ENCODE measurements around the gene ZGRF1. TPM values are rescaled to one million over a fixed set of nuclear protein-coding genes. Genes with fewer than 3 reads are reported as not detected.
"Not testable (repeated sequence)": the region's sequence is repeated elsewhere in the genome, so short reads cannot be mapped to it uniquely, and the experiment has no call there.

The ZGRF1 gene
- total RNA-seq, 2 donors from 2014 or later = 52.5 to 58.1 TPM

DNA sequence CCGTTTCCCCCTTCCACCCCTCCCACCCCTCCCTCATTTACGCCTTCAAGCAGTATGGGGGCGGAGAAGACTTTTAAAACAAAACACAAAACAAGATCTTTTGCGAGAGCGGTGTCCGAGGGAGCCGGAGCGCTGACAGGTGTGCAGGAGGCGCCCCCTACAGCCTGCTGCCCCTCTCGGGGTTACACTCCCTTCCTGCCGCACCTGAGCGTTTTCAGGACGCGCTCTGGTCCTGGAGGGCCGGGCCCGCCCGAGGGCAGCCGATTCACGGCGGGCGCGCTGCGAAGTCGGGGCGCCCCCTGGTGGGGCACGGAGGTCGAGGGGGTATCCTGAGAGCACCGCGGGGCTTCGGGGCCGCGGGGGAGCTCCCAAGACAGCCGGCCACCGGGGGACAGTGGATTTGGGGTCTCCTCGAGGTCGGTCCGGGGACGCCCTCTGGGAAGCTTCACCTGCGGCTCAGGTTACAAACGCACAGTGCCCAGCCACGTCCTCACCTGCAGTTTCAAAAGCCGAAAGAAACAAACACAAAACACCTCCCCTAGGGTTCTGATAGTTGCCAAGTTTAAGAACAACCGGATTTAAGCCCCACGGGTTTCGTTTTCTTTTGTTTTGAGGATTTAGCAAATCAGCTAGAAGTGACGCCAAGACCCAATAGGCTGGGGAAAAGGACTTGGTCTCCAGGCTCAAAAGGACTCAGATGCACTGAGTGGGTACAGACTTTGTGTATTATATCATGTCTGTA, 112.8 kb downstream of the ZGRF1 start:
- Mint-ChIP-seq H3K9me3 (no peaks in the 10 kb centered on the region), H3K27me3 (ENCODE audit: low read depth) (peaks cover 71% of the 10 kb centered on the region), H3K27ac (no peak overlapping the region), H3K4me1 (ENCODE audit: low read depth) (peaks cover 43% of the 10 kb centered on the region), H3K4me3 (peak overlapping the region; percentile 81 to 97), H3K36me3 (ENCODE audit: insufficient read depth in 2 of 2) (peaks cover 0 to 2% of the 10 kb centered on the region in 2 donors)
- peak; percentile 95 to 96 for ATAC-seq (replicated peaks in 1 of 2)
- peak; percentile 90 to 92 for DNase-seq

DNA sequence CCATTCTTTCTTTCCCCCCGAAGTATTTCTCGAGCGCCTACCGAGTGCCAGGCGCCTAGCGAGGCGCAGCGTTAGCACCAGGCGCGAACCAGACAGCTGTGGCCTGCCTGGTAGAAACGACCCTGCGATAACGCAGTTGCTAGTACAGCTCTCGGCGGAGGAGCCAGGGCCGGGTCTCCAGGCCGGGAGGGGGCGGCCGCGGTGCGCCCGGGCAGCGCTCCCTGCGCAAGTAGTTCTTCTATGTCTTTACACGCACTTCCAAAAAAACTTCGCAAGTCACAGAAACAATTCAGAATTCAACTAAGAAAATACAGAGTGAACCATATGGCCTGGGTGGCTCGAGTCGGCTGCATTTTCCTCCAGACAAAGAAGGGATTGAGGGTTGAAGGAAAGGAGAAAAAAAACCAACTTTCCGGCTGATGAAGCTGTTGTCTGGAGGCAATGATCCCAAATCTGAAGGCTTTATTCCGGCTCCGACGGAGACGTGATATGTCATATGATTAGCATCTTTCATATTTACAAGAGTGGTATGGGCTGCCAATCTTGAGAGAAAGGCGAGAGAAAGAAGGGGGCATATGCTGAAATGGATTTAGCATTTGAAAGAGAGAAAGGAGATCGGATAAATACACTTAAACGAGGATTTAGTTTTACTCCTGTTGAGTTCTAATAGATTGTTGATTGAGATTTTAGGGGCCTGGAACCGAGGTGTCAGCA, 113.5 kb downstream of the ZGRF1 start:
- Mint-ChIP-seq H3K27me3 (ENCODE audit: low read depth) (peaks cover 78% of the 10 kb centered on the region), H3K27ac (peak overlapping the region; percentile 6), H3K4me1 (ENCODE audit: low read depth) (peaks cover 48% of the 10 kb centered on the region), H3K36me3 (ENCODE audit: insufficient read depth in 2 of 2) (peaks cover 0 to 2% of the 10 kb centered on the region in 2 donors), H3K9me3 (no peaks in the 10 kb centered on the region), H3K4me3 (peak overlapping the region; percentile 81 to 97)
- ATAC-seq (replicated peaks in 1 of 2) (peak; percentile 63 to 67), DNase-seq (peak; percentile 70 to 76)

DNA sequence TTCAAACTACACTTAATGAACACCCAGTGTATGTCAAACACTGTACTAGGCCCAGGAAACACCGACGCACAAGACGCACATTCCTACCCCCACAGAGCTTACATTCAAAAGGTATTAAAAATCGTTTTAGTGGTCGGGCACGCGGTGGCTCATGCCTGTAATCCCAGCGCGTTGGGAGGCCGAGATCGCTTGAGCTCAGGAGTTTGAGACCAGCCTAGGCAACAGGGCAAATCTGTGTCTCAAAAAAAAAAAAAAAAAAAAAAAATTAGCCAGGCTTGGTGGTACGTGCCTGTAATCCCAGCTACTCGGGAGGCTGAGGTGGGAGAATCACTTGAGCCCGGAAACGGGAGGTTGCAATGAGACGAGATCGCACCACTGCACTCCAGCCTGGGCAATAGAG, 114.3 kb downstream of the ZGRF1 start:
- not testable (repeated sequence) for H3K9me3 Mint-ChIP-seq; H3K36me3 Mint-ChIP-seq (ENCODE audit: insufficient read depth in 2 of 2); ATAC-seq (replicated peaks in 1 of 2); H3K27ac Mint-ChIP-seq; DNase-seq
- Mint-ChIP-seq H3K4me1 (ENCODE audit: low read depth) (peaks cover 55% of the 10 kb centered on the region), H3K4me3 (peak overlapping the region; percentile 81 to 97), H3K27me3 (ENCODE audit: low read depth) (peaks cover 81% of the 10 kb centered on the region)

DNA sequence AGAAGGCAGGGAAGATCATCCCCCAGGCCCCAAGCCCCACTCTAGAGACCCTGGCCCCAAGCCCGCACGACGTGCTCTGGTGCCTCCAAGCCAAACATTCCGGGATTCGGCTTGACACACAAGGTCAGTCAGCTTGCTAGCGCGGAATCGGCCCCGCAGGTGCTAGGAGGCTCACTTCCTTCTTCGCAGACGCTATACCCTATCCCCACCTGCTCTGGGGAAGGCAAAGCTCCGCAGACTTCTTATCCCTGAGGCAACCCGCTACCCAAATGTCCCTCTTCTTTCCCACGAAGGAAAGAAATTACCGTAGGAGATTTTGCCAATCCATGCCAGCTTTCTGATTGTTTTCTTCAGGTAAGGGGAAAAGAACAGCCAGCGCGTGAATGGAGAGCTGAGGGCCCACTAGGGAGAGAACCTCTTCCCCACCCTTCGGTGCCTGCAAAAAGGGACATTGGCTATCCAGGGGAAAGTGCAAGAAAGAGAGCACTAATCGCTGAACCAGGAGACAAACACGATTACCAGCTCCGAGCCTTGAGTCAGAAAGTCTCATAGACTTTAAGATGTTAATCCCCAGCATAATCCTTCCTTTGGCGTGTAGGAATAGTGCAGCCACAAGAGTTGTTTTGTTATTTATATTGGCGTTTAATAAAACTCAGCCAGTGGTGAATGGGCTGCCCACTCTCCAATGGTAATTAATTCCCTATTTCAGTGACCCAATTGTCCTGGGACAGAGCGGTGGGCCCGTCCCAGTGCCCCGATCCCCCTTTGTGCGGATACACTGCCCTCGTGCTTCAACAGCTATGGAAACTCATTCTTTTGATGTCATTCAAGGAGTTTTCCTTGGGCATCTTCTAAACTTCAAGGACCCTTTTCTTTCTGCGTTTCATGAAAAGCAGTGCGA, 115.3 kb downstream of the ZGRF1 start:
- ATAC-seq (replicated peaks in 1 of 2) (no peak), DNase-seq (peak in 1 of 2 donors; percentile 19)
- Mint-ChIP-seq H3K27me3 (ENCODE audit: low read depth) (peaks cover 91% of the 10 kb centered on the region), H3K4me1 (ENCODE audit: low read depth) (peaks cover 66% of the 10 kb centered on the region), H3K36me3 (ENCODE audit: insufficient read depth in 2 of 2) (peaks cover 0 to 2% of the 10 kb centered on the region in 2 donors), H3K9me3 (no peaks in the 10 kb centered on the region), H3K27ac (no peak overlapping the region), H3K4me3 (peak overlapping the region; percentile 70 to 81)

DNA sequence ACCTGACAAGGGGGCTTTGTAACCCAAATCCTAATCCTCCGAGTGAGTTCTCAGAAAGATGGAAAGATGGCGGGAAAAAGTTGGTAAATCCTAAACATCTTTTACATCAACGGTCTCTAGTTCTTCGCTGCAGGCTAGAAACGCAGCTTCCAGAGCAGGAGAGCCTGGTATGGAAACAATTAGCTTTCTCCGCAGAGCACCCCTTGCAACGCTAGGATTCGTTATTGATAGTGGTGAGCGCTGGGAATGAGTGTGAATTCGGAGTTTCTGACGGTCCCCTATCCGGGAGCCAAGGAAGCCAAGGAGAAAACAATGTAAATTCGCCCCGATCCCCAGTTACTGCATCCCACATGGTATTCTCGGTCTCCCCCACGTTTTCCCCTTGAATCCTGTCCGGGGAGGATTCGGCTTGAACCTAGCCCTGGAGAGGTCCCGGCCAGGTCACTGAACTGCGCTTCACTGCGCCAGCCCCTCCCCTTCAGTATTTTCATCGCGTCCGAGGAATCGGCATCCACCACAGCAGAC, 116.0 kb downstream of the ZGRF1 start:
- Mint-ChIP-seq H3K27ac (no peak overlapping the region), H3K4me1 (ENCODE audit: low read depth) (peaks cover 73% of the 10 kb centered on the region)
- no peak for ATAC-seq (replicated peaks in 1 of 2)

DNA sequence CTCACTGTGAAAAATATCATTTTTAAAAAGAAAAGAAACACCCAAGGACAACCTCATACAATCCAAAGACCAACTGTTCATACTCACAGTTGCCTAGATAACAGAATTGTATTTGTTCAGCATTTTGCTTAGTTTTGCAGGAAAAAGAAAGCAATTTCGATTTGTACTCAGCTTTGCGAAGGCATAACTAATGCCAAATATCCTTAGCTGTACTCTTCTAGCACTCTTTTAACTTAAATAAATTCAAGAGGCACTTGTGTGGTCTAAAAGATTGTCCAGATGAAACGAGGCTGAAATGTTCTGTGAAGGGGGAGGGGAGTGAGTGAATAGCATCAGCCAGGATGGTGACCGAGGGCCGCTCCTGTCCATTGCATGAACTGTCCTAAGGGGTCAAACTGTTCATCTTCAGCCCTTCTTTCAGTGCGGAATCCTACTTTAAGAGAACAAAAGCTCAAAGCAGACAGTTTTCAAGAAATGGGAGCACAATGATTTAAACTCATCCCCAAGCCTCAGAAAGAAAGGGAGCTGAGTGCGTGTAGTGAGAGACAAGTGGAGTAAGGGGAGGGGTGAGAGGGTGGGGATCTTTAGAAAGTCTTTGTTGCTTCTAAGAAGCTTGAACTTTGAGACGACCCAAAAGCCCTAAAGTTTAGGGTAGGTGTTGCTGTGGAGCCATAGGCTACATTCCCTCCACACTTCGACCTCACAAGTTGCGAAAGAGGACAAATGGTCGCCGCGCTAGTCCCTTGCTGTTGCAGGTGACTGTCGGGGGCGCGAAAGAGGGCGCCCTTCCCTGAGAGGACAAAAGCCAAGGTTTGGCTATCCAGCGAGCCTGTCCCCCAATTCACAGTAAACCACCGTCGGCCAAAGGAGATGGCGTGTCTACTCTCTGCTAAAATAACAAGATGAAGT, 116.8 kb downstream of the ZGRF1 start:
- ATAC-seq (replicated peaks in 1 of 2) = no peak
- H3K27me3 Mint-ChIP-seq (ENCODE audit: low read depth) = peaks cover 92% of the 10 kb centered on the region
- peaks cover 0 to 4% of the 10 kb centered on the region in 2 donors for H3K36me3 Mint-ChIP-seq (ENCODE audit: insufficient read depth in 2 of 2)
- H3K4me1 Mint-ChIP-seq (ENCODE audit: low read depth) = peaks cover 73% of the 10 kb centered on the region
- DNase-seq = peak in 1 of 2 donors; percentile 26
- H3K9me3 Mint-ChIP-seq = no peaks in the 10 kb centered on the region
- H3K4me3 Mint-ChIP-seq = peak overlapping the region; percentile 70 to 80
- H3K27ac Mint-ChIP-seq = no peak overlapping the region

More for the DNA sequence above, 116.0 kb downstream of the ZGRF1 start:
- H3K27me3 Mint-ChIP-seq (ENCODE audit: low read depth) = peaks cover 93% of the 10 kb centered on the region
- no peaks in the 10 kb centered on the region for H3K9me3 Mint-ChIP-seq
- no peak for DNase-seq
- H3K4me3 Mint-ChIP-seq = peak overlapping the region; percentile 70 to 80
- peaks cover 0 to 2% of the 10 kb centered on the region in 2 donors for H3K36me3 Mint-ChIP-seq (ENCODE audit: insufficient read depth in 2 of 2)

DNA sequence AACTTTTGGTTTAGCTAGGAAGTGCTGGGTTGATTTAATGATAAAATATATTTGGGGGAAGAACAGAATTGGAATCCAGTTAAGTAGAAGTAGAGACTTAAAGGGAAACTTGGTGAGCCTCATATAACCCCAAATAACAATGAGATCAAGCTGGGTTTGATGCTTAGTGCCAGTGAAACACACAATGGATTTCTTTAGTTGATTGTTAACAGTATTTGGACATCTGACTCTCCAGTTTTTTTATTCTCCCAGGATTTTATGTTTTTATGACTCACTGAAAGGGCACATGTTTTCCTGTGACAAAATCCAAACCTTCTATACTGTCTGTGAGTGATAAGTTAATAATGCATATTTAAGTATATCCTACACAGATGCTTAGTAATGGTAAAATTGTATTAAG, 118.0 kb downstream of the ZGRF1 start:
- Mint-ChIP-seq H3K27me3 (ENCODE audit: low read depth) (peaks cover 98% of the 10 kb centered on the region), H3K27ac (no peak overlapping the region), H3K36me3 (ENCODE audit: insufficient read depth in 2 of 2) (peaks cover 0 to 7% of the 10 kb centered on the region in 2 donors), H3K4me3 (no peak overlapping the region), H3K4me1 (ENCODE audit: low read depth) (peaks cover 82% of the 10 kb centered on the region), H3K9me3 (no peaks in the 10 kb centered on the region)
- no peak for DNase-seq
- no peak for ATAC-seq (replicated peaks in 1 of 2)

DNA sequence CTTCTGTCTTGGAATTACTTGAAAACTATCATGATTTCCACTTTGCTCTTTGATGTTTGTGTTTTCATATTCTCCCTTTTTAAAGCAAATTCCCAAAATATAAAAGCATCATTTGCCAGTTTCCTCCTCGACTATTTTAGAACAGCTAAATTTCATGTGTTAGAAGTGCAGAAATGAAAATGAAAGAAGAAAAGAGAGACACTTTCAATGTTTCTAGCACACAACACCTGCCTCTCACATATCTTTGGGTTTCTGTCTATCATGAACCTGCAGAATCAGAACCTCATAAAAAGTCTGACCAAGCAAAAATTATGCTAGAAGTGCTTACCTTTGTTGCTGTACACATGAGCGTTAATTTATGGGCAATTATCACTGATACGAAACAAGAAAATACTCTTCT, 118.8 kb downstream of the ZGRF1 start:
- H3K4me3 Mint-ChIP-seq = peak overlapping the region; percentile 92 to 98
- DNase-seq (no peak), ATAC-seq (replicated peaks in 1 of 2) (no peak)
- H3K27ac Mint-ChIP-seq = no peak overlapping the region
- peaks cover 74% of the 10 kb centered on the region for H3K4me1 Mint-ChIP-seq (ENCODE audit: low read depth)
- no peaks in the 10 kb centered on the region for H3K9me3 Mint-ChIP-seq
- peaks cover 98% of the 10 kb centered on the region for H3K27me3 Mint-ChIP-seq (ENCODE audit: low read depth)
- H3K36me3 Mint-ChIP-seq (ENCODE audit: insufficient read depth in 2 of 2) = peaks cover 0 to 6% of the 10 kb centered on the region in 2 donors

DNA sequence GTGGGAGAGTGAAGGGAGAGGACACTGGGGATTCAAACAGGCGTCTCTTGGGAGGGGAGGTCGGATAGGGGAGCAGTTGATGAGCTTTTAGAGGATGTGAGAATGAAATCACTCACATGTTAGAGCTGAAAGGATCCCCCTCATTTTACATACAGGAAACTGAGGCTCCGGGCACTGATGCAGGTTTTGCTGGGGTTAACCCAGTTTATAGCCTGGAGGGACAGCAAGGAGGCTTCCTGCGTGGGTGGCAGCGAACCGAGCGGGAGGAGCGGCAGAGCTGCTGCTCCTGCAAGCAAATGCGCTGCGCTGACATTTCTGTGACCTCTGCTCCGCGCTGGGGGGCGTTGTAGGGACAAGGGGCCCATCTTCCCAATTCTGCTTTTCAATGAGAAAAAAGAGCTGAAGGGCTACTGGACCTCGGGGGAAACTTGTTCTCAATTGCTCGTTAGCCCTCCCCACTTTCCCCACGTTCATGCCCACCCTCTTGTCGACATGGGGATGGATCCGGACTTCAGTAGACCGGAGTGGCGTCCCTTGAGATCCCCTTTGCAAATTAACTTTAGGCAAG, 119.6 kb downstream of the ZGRF1 start:
- Mint-ChIP-seq H3K9me3 (no peaks in the 10 kb centered on the region), H3K27ac (no peak overlapping the region), H3K4me1 (ENCODE audit: low read depth) (peaks cover 67% of the 10 kb centered on the region), H3K27me3 (ENCODE audit: low read depth) (peaks cover 98% of the 10 kb centered on the region), H3K4me3 (peak overlapping the region; percentile 92 to 98), H3K36me3 (ENCODE audit: insufficient read depth in 2 of 2) (peaks cover 0 to 6% of the 10 kb centered on the region in 2 donors)
- no peak for ATAC-seq (replicated peaks in 1 of 2)
- DNase-seq = peak; percentile 32 to 48

DNA sequence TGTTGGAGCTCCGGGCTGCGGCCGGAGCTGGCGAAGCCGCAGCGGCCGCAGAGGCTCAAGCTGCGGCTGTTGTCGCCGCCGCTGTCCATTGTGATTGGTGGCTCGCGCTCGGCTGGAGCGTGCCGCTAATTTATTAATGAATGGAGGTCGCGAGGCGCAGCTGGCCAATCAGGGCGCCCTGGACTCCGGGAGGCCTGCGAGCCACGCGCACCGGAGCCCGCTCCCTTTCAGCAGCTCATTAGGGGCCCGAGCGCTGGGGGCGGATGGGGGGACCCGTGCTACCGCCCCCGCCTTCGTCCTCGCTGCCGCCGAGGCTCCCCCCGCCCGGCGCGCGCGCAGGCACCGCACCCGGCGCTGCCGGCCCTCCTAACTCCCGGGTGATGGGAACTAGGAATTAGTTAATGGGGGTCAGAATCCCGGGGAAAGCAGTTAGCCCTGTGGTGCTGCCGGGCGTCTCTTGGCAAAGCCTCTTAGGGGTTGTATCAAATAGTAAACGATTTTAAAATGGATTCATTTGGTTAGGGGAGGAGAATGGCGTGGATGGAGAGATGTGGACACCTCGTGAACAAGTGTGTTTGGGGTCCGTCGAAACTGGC, 120.1 kb downstream of the ZGRF1 start:
- Mint-ChIP-seq H3K4me3 (peak overlapping the region; percentile 92 to 98), H3K4me1 (ENCODE audit: low read depth) (peaks cover 67% of the 10 kb centered on the region), H3K9me3 (no peaks in the 10 kb centered on the region), H3K27me3 (ENCODE audit: low read depth) (peaks cover 98% of the 10 kb centered on the region), H3K27ac (no peak overlapping the region), H3K36me3 (ENCODE audit: insufficient read depth in 2 of 2) (peaks cover 2 to 6% of the 10 kb centered on the region in 2 donors)
- ATAC-seq (replicated peaks in 1 of 2) (no peak), DNase-seq (peak in 1 of 2 donors; percentile 19)

DNA sequence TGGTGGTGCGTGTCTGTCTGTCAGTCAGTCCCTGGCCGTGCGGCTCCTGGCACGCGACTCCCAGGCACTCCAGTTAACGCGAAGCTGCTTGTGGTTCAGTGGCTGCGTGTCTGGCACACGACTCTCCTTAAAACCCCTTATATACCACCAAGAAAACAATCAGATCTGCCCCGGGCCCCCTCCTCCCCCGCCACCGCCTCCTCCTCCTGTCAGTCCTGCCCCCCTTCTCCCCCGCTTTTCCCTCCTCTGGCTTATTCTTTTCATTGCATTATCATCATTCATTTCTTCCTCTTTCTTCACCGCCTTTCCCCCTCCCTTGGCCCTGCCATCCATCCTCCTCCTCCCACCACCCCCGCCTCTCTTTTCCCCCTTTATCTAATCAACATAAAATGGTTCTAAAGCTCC, 120.6 kb downstream of the ZGRF1 start, which contains the start of gene NEUROG2:
NEUROG2 (minus strand) TSS at position 115 of the 405 bp plus-strand sequence. CDS start 705 bp downstream, outside the sequence.
- DNase-seq = no peak
- peak within 1 kb of the TSS; percentile 79 for H3K27ac Mint-ChIP-seq
- peaks cover 67% of the 10 kb centered on the region for H3K4me1 Mint-ChIP-seq (ENCODE audit: low read depth)

More for the DNA sequence above, 120.6 kb downstream of the ZGRF1 start, which contains the start of gene NEUROG2:
- Mint-ChIP-seq H3K36me3 (ENCODE audit: insufficient read depth in 2 of 2) (peaks cover 6 to 7% of the 10 kb centered on the region in 2 donors), H3K27me3 (ENCODE audit: low read depth) (peaks cover 98% of the 10 kb centered on the region), H3K9me3 (no peaks in the 10 kb centered on the region), H3K4me3 (peak within 1 kb of the TSS; percentile 92 to 98)
- ATAC-seq (replicated peaks in 1 of 2) = no peak
